Cardiac septum (tissue), 1 donor: ENCODE results near the gene LIX1L. TPM values are rescaled to one million over a fixed set of nuclear protein-coding genes. Genes with fewer than 3 reads are reported as not detected.

Experiments used
- total RNA-seq: library from RNA; stranded (reverse); fragmentation: NEBNext Ultra II Directional; extraction: Animal tissue kit (Norgen Biotek cat#: 25700); gene quantifications from one replicate; pipeline ENCODE4 v1.2.1, GENCODE V29; 2021
- donor health status: DM: no; HTN: no; CAD: no.

LIX1L gene
- total RNA-seq, 1 donor from 2014 or later = 25.6 TPM

Other genes starting within 250 kb of the LIX1L start
- gene CD160, start 238.5 kb downstream of the LIX1L start, total RNA-seq = 0.22 TPM
- gene RNF115, start 133.9 kb downstream of the LIX1L start, total RNA-seq = 74.5 TPM
- gene POLR3C, start 133.8 kb downstream of the LIX1L start, total RNA-seq = 14.0 TPM
- gene NUDT17, start 112.4 kb downstream of the LIX1L start, total RNA-seq = 2.7 TPM
- gene PIAS3, start 98.9 kb downstream of the LIX1L start, total RNA-seq = 19.7 TPM
- 0.73 TPM for gene ANKRD35, start 72.2 kb downstream of the LIX1L start, total RNA-seq
- 3.8 TPM for gene ITGA10, start 48.0 kb downstream of the LIX1L start, total RNA-seq
- 17.4 TPM for gene PEX11B, start 39.3 kb downstream of the LIX1L start, total RNA-seq
- gene RBM8A, start 30.5 kb downstream of the LIX1L start, total RNA-seq = 74.2 TPM
- 2.9 TPM for gene ANKRD34A, start 6.6 kb upstream of the LIX1L start, total RNA-seq
- 36.8 TPM for gene POLR3GL, start 6.7 kb upstream of the LIX1L start, total RNA-seq
- gene TXNIP, start 38.6 kb upstream of the LIX1L start, total RNA-seq = 689 TPM
- gene HJV, start 63.7 kb upstream of the LIX1L start, total RNA-seq = 73.8 TPM
- gene NBPF10, start 186.8 kb upstream of the LIX1L start, total RNA-seq = 0.92 TPM